MM.1S (cell line): ENCODE results near the gene EPGN.

Experiments
- DNase-seq: peaks from one replicate; pipeline ENCODE4 v3.0.0-alpha.2; 2015
- H2AFZ ChIP-seq: fragments of 300-600 bp; sonication (generic); 2 replicates; pipeline ENCODE4 v1.6.0; 2016; ENCODE audit warnings: antibody characterized with exemption, low read length
- H3F3A ChIP-seq: fragments of 300-600 bp; sonication (generic); 2 replicates; pipeline ENCODE4 v1.6.1; 2016; ENCODE audit warnings: mild to moderate bottlenecking, antibody characterized with exemption, low read length, moderate library complexity, mixed read lengths; ENCODE audit not compliant: insufficient read depth
- H3K27ac ChIP-seq: fragments of 300-600 bp; sonication (generic); 2 replicates; pipeline ENCODE4 v1.5.1; 2016; ENCODE audit warnings: mild to moderate bottlenecking, low read length
- H3K27me3 ChIP-seq: fragments of 300-600 bp; sonication (generic); replicated peaks from 2 replicates; pipeline ENCODE4 v1.6.0; 2016; ENCODE audit warnings: low read length; ENCODE audit not compliant: insufficient read depth
- H3K36me3 ChIP-seq: fragments of 300-600 bp; sonication (generic); replicated peaks from 2 replicates; pipeline ENCODE4 v1.6.1; 2016; ENCODE audit warnings: mild to moderate bottlenecking, low read length, mixed read lengths; ENCODE audit not compliant: insufficient read depth
- H3K4me1 ChIP-seq: fragments of 300-600 bp; sonication (generic); 2 replicates; pipeline ENCODE4 v1.6.1; 2016; ENCODE audit warnings: low read length, mixed read lengths
- H3K4me2 ChIP-seq: fragments of 300-600 bp; sonication (generic); 2 replicates; pipeline ENCODE4 v1.6.0; 2016; ENCODE audit warnings: low read depth, low read length
- H3K4me3 ChIP-seq: fragments of 300-600 bp; sonication (generic); 2 replicates; pipeline ENCODE4 v1.5.1; 2016; ENCODE audit warnings: low read length, mixed read lengths
- H3K79me2 ChIP-seq: fragments of 300-600 bp; sonication (generic); 2 replicates; pipeline ENCODE4 v1.6.1; 2016; ENCODE audit warnings: mixed run types, low read length, mixed read lengths
- H3K9ac ChIP-seq: fragments of 300-600 bp; sonication (generic); 2 replicates; pipeline ENCODE4 v1.6.1; 2016; ENCODE audit warnings: low read length, mixed read lengths
- H3K9me2 ChIP-seq: fragments of 300-600 bp; sonication (generic); replicated peaks from 2 replicates; pipeline ENCODE4 v1.6.1; 2016; ENCODE audit warnings: mild to moderate bottlenecking, low read length, mixed read lengths; ENCODE audit not compliant: insufficient read depth
- H3K9me3 ChIP-seq: fragments of 300-600 bp; sonication (generic); replicated peaks from 2 replicates; pipeline ENCODE4 v1.6.1; 2016; ENCODE audit warnings: mild to moderate bottlenecking, low read length, mixed read lengths; ENCODE audit not compliant: insufficient read depth
- H4K20me1 ChIP-seq: fragments of 300-600 bp; sonication (generic); 2 replicates; pipeline ENCODE4 v1.6.1; 2016; ENCODE audit warnings: mild to moderate bottlenecking, low read length, moderate library complexity, mixed read lengths; ENCODE audit not compliant: insufficient read depth
- CTCF ChIP-seq: fragments of 300-600 bp; sonication (generic); IDR thresholded peaks from 2 replicates; pipeline ENCODE4 v1.5.1; 2016; ENCODE audit warnings: antibody characterized with exemption, low read length, mixed read lengths
- EZH2 ChIP-seq: fragments of 300-600 bp; sonication (generic); optimal IDR thresholded peaks from 2 replicates; pipeline ENCODE3; 2017; ENCODE audit warnings: low read depth, mild to moderate bottlenecking, antibody characterized with exemption, low read length, mixed read lengths
- EZH2phosphoT487 ChIP-seq: fragments of 300-600 bp; sonication (generic); IDR thresholded peaks from 2 replicates; pipeline ENCODE4 v1.6.1; 2018; ENCODE audit warnings: antibody characterized with exemption, low read length

The EPGN gene

GRCh38 chr4:74297539-74297938, 10.7 kb upstream of the EPGN start:
- no peaks in the 10 kb centered on the region for H3F3A ChIP-seq
- H3K4me2 ChIP-seq, result no peak overlapping the region
- no peaks in the 10 kb centered on the region for H3K4me1 ChIP-seq
- no peaks in the 10 kb centered on the region for H4K20me1 ChIP-seq
- no peaks in the 10 kb centered on the region for H3K36me3 ChIP-seq
- H3K9me3 ChIP-seq, result no peaks in the 10 kb centered on the region
- H2AFZ ChIP-seq, result no peak overlapping the region
- no peak for TF ChIP-seq CTCF
- TF ChIP-seq EZH2, result no peak
- no peak for TF ChIP-seq EZH2phosphoT487
- H3K4me3 ChIP-seq, result no peak overlapping the region
- H3K27ac ChIP-seq, result no peak overlapping the region
- DNase-seq, result no peak
- no peaks in the 10 kb centered on the region for H3K9me2 ChIP-seq
- H3K9ac ChIP-seq, result no peak overlapping the region
- H3K27me3 ChIP-seq, result no peaks in the 10 kb centered on the region
- no peaks in the 10 kb centered on the region for H3K79me2 ChIP-seq

GRCh38 chr4:74304095-74304625, 4.1 kb upstream of the EPGN start:
- no peak for DNase-seq
- no peaks in the 10 kb centered on the region for H4K20me1 ChIP-seq
- no peaks in the 10 kb centered on the region for H3K79me2 ChIP-seq
- H3K27ac ChIP-seq, result no peak overlapping the region
- no peak overlapping the region for H2AFZ ChIP-seq
- H3K9ac ChIP-seq, result no peak overlapping the region
- no peaks in the 10 kb centered on the region for H3K36me3 ChIP-seq
- H3K9me2 ChIP-seq, result no peaks in the 10 kb centered on the region
- no peaks in the 10 kb centered on the region for H3K27me3 ChIP-seq
- H3K9me3 ChIP-seq, result no peaks in the 10 kb centered on the region
- no peaks in the 10 kb centered on the region for H3K4me1 ChIP-seq
- H3K4me2 ChIP-seq, result no peak overlapping the region
- no peaks in the 10 kb centered on the region for H3F3A ChIP-seq
- TF ChIP-seq CTCF, result no peak
- no peak for TF ChIP-seq EZH2
- TF ChIP-seq EZH2phosphoT487, result no peak
- no peak overlapping the region for H3K4me3 ChIP-seq

DNA sequence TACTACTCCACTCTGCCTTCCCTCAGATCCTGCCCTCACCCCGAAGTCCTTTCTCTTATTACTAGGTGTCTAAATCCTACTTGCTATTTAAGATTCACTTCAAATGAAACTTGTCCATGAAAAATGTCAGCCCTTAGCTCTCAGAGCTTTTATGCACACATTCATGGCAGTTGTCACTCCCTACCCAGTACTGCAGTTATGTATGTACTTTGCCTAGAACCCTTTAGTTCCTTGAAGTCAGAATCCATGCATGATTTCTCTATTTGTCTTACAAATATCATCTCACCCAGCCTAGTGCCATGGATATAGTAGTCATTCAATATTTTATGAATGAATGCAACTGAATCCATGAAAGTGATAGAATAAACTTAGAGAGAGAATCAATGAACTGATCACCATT, 3.3 kb upstream of the EPGN start:
- no peak for DNase-seq
- Histone ChIP-seq H2AFZ (no peak overlapping the region), H3K9me2 (no peaks in the 10 kb centered on the region), H3K27ac (no peak overlapping the region), H3K9me3 (no peaks in the 10 kb centered on the region), H3K9ac (no peak overlapping the region), H3K4me3 (no peak overlapping the region), H3F3A (no peaks in the 10 kb centered on the region), H4K20me1 (no peaks in the 10 kb centered on the region), H3K79me2 (no peaks in the 10 kb centered on the region), H3K4me1 (0 out of 2 replicates have a peak, but pooled peaks cover 5% of the 10 kb centered on the region), H3K27me3 (no peaks in the 10 kb centered on the region), H3K4me2 (no peak overlapping the region), H3K36me3 (no peaks in the 10 kb centered on the region)
- TF ChIP-seq EZH2 (no peak), EZH2phosphoT487 (no peak), CTCF (no peak)
